Islet precursor cell (in vitro differentiated cells): ENCODE results near the gene CYTL1.
"Not testable (repeated sequence)": the region's sequence is repeated elsewhere in the genome, so short reads cannot be mapped to it uniquely, and the experiment has no call there.

Experiments used
- DNase-seq: peaks from one replicate; pipeline ENCODE4 v3.0.0-alpha.2; 2018

CYTL1 gene

GRCh38 chr4:5033281-5033841 lies 14.1 kb upstream of the CYTL1 start:
- DNase-seq: no peak

DNA sequence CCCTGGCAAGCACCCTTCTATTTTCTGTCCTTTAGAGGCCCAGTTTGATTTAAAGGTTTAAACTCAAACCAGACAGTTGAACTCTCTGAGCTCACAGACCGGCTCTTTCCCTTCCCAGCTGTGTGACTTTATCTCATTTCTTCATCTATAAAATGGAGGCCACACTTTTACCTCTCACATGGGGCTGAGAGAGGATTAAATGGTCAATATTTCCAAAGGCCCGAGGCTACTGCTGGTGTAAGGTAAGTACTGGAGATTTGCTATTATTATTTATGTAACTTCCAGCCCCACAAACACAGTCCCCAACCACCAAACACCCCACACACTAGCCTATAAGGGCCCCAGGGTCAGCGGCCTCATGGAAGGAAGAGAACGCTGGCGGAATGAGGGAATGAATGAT lies 13.6 kb upstream of the CYTL1 start:
- DNase-seq: no peak

GRCh38 chr4:5030927-5031326 lies 11.7 kb upstream of the CYTL1 start:
- DNase-seq: no peak

GRCh38 chr4:5030221-5030620 lies 11.0 kb upstream of the CYTL1 start:
- no peak for DNase-seq

DNA sequence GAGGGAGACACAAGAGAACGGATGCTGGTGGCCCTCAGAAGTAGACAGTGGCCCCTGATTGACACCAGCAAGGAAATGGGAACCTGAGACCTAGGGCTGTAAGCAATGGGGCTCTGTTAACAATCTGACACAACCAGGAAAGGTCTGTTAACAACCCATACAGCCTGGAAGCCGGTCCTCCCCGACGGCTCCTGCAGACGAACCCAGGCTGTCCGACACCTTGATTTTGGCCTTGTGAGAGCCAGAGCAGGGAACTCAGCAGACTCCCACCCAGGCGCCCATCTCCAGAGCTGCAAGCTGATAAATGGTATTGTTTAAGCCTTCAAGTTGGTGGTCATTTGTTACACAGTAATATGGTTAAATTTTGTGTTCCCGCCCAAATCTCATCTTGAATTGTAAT lies 10.2 kb upstream of the CYTL1 start:
- peak; percentile 21 for DNase-seq

- no peak for DNase-seq
Measured at GRCh38 chr4:5028480-5028879, 9.2 kb upstream of the CYTL1 start.

DNA sequence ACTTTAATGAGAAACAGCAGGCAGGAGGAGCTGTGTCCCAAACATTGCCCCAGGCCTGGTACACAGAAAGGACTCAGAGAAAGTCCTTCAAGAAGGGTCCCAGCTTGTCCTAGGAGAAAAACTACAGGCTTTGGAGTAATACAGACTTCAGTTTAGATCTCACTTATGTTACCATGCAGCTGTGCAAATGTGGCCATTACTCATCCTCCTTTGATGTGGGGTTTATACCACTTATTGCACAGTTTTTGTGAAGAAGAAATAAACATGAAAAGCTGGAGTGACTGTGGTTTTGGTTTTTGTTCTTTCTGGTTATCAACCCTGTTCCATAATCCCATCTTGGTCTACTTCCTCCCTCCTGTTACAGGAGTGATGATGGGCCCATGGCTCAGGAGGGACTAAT lies 8.1 kb upstream of the CYTL1 start:
- no peak for DNase-seq

DNA sequence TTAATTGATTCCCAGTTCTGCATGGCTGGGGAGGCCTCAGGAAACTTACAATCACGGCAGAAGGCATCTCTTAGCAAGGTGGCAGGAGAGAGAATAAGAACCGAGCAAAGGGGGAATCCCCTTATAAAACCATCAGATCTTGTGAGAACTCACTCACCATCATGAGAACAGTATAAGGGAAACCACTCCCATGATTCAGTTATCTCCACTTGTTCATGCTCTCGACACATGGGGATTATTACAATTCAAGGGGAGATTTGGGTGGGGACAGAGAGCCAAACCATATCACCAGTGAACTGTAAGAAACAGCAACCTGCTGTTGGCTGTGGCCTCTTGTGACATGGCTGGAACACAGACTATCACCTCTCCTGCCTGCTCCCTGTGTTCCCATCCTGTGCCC lies 7.1 kb upstream of the CYTL1 start:
- DNase-seq: peak; percentile 26

DNA sequence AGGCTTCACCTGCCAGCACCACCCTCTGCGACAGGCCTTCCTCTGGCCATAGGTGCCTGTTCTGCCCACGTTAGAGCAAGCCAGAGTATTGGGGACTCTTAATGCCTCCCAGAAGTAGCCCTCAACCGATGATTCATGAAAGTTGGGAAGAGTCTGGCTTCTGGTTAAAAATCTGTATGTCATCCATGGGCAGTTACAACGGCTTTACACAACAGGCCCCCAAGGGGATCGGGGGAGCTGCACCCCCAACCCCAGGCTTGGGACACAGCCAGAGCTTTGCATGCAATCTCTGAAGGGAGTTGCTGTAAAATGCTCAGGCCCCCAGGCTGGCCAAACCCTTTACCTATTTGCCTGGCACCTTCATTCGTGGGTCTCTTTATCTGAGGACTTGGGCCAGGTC lies 5.4 kb upstream of the CYTL1 start:
- DNase-seq: peak; percentile 37

DNA sequence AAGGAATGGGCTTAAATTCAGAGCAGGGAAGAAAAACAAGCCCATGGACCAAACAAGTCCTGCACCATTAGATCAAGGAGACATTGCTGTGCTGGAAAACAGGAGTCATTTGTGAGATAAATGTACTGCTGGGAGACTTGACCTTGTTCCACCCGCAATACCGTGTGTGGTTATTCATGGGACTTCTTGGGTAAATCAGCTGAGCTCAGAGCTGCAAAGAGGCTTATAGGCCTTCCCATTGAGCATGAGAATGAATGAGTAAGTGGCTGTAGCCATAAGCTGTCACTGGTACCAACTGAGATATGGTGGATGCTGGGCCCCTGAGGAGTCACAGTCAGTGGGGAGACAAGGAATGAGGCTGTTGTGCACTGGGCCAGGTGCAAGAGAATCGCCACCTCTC lies 2.3 kb upstream of the CYTL1 start:
- no peak for DNase-seq

GRCh38 chr4:5020341-5020740 lies 1.1 kb upstream of the CYTL1 start:
- DNase-seq: no peak

GRCh38 chr4:5019796-5020195 lies 538 bp upstream of the CYTL1 start:
- peak; percentile 51 for DNase-seq

DNA sequence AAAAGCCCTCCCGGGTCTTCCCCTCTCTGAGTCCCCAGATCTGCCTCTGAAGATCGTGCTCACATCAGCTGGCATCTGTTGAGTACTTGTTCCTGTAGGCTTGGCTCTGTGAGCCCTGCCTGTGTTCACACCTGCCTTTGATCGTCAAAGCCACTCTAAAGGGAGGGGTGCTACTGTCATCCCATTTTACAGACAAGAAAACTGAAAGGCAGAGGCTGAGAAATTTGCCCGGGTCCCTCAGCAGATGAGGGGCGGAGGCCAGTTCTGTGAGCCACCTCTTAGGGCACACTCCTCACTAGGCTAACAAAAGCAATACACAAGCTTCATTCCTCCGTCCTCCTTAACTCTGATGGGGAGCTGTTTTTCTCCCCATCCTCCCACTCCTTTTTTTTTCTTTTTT lies 655 bp downstream of the CYTL1 start:
- peak; percentile 30 for DNase-seq

- DNase-seq: no peak
Measured at GRCh38 chr4:5018096-5018495, 1.2 kb downstream of the CYTL1 start.

DNA sequence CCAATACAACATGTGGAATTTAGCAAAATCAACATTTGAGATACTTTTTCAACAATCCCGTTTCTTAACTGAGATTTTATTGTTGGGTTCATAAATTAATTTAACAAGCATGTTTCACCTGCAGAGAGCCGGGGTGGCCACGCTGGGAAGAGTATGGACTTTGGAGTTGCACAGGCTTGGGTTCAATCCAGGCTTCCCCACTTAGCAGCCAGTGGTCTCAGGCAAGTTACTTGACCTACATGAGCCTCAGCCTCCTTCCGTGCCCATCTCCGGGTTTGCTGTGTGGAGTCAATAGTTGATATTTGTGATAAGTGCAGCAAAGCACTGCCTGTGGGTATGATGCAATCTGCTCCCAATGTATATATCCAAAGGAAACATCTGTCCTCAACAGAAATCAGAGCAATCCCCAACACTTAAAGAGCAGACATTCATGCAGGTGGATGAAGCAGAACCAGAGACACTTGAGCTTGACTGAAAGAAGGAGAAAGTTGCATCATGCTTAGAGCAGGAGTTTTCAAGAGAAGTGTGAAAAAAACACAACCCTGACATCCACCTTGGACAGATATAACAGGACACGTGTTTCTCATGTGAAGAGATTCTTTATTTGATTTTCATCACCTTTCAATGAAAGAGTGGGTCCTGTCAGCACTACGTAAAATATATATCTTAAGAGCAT lies 5.1 kb downstream of the CYTL1 start:
- DNase-seq: no peak

GRCh38 chr4:5012958-5013357 lies 6.3 kb downstream of the CYTL1 start:
- no peak for DNase-seq

- DNase-seq: no peak
Measured at GRCh38 chr4:5012244-5012898, 6.9 kb downstream of the CYTL1 start.

- no peak for DNase-seq
Measured at GRCh38 chr4:5010984-5011383, 8.3 kb downstream of the CYTL1 start.

DNA sequence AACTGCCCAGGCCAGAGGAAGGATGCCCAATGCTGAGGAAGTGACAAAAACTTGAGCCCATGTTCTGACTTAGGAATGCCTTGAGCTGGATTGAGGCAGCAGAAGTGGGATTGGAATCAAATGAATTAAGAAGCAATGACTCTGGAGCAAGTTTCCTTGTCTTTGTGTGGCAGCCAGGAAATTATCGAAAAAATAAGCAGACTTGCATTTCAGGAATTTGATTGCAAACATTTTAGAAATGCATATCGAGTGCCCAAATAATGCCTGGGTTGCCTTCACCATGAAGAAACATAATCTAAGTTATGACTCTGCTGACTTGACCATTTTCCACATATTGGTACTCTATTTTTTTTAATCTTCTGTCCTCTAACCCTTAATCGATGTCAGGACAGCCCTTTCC lies 9.5 kb downstream of the CYTL1 start:
- DNase-seq: no peak

- not testable (repeated sequence) for DNase-seq
Measured at GRCh38 chr4:5006932-5007331, 12.3 kb downstream of the CYTL1 start.

GRCh38 chr4:5004496-5004895 lies 14.8 kb downstream of the CYTL1 start:
- no peak for DNase-seq

DNA sequence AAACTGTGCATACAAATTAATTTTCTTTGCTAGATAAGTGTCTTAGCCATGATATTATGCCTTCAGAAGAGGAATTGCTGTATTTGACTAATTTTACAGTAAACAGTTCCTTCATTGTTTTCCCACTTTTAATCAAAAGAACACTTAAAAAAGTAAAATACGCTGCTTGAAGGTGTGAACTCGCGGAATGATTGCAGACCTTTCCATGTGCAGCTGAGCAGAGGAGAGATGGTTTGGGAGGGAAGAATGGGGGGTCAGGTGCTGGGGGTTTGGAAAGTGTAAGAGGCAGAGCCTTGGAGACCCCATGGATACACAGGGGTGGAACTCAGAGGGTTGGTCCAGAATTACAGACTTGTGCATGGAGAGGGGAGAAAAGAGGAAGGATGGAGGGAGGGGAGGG lies 15.3 kb downstream of the CYTL1 start:
- DNase-seq: no peak

GRCh38 chr4:5003372-5003857 lies 15.8 kb downstream of the CYTL1 start:
- no peak for DNase-seq

GRCh38 chr4:5001641-5002040 lies 17.6 kb downstream of the CYTL1 start:
- not testable (repeated sequence) for DNase-seq
